ENCODE results near the gene ITIH6.
"Not testable (repeated sequence)": the region's sequence is repeated elsewhere in the genome, so short reads cannot be mapped to it uniquely, and the experiment has no call there.

ITIH6 gene

DNA sequence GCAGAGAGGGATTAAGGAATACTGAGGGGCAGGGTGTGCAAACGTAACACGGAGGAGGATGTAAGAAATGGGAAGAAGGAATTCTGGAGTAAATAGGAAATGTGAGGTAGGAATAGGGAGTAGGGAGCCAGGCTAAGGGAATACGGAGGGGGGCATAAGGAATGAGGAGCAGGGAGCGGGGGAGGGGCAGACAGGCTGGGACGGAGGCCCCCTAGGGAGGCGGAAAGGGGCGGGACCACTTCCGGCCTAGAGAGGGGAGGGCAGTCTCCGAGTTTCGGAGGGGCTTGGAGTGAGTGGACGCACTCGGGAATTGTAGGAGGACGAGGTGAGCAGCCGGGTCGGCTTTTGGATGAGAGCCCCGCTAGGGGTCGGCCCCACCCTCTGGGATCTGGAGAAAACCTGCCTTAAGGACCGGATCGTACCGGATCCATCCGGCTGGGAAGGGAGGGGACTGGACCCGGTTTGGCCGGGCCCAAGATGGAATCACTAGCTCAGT is 10.1 kb upstream of the ITIH6 start:
- DNase-seq (ENCODE audit: low spot score) = no peak

DNA sequence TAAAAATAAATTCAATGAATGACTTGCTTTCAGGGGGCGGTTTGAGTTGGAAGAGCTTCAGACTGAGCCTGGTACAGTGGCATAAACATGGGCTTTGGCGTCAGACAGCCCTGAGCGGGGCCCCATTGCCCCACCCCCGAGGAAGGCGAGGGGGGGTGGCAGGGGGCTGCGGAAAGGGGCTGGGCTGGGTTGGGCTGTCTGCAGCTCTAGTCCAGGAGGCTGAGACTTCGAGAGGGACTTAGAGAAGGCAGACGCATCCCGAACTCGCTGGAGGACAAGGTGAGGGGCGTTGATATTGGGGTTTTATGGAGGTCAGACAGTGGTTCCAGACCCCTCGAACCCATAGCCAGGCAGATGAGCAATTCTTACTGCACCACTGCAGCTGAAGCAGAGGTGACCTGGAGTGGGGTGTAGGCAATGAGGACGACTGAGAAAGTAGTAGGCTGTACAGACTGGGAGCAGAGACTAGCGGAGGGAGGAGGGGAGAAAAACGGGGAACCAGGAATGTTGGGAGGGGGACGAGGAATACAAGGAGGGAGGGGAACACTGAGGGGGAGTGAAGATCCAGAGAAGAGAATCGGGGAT is 9.6 kb upstream of the ITIH6 start, which contains the start of gene MAGED2:
Gene MAGED2, plus strand, starts transcription at position 222 of the 585 bp plus-strand sequence. CDS start 1,587 bp downstream, outside the sequence.
- peak; percentile 12 for DNase-seq (ENCODE audit: low spot score)

DNA sequence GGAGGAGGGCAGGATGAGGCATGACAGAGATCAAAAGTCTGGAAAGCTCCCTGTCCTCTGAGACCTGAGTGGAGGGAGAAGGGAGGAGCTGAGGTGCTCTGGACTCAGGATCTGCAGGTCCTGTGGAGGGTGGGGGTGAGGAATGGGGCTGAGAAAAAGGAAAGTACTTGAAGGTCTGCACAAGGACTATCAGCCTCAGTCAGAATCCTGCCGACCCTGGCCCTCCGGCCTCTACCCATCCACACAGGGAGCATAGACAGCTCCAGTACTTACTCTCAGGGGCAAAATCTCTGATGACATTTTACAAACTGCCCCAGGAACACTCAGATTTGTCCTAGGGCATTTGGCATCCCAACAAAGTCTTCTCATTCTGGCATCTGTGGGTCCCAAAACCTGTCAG is 991 bp upstream of the ITIH6 start:
- DNase-seq (ENCODE audit: low spot score) = no peak

DNA sequence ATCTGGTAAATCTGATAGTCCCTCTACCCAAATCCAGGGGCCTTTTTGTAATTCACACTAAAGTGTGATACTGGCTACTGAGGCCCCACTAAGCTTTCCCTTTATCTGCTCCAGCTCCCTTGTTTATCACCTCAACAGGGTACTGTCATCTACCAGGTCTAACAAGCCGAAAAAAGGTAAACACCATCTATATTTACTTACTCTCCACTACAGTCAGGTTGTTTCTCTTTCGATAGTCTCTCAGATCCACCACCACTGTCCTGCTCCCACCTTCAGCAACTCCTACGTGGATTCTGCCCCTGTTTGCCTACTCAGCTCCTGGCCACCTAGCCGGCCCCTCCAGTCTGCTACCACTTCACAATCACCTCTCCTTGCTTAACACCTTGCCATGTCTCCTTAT is 3.3 kb downstream of the ITIH6 start:
- no peak for DNase-seq (ENCODE audit: low spot score)

DNA sequence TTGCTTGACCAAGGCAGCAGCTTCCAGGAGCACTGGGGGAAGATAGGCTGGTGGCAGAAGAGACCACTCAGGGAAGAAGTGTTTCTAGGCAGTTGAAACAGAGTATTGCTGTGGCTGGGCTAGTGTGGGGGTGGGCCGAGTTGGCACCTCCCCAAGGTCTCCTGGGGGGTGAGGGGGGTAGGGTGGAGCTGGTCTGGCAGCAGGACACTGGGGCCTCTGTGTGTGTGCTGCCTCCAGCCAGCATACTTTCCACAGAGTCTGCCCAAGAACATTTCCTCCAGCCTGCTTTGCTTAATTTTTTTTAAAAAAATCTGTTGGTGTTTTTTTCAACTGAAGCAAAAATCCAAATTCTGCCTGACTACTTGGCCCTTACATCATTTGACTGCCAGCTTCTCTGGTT is 4.0 kb downstream of the ITIH6 start:
- DNase-seq (ENCODE audit: low spot score) = no peak

DNA sequence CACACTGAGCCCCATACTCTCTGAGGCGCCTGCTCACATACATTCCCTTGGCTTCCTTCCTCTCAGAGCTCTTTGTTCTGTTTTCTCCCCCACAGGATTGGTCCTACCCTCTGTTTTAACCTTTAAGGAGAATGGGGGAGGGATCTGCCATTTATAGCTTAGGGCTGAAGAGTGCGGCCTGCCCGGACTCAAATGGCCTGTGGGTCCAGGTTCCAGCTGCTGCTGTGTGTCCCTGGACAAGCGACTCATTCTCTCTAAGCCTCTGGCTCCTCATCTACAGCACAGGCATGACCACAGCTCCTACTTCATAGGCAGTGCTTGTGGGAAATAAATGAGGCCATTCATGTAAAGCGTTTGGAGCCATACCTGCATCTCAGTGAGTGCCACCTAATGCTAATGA is 8.7 kb downstream of the ITIH6 start:
- not testable (repeated sequence) for DNase-seq (ENCODE audit: low spot score)

DNA sequence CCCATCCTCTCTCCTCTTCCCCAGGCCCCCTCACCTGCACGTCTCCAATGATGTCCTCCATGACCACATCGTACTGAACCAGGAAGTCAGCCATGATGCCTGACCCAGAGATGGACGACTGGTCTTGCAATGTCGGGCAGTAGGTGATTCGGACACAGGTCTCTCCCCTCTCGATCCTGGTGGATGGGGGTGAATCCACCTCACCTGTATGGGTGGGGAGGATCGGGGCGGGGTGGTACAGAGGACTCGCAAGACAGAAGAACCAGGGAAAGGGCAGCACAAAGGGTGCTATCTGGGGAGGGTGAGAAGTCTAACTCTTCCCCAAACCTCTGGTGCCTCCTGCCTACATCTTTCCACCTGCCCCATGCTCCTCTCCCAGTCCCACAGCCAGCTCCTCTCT is 9.6 kb downstream of the ITIH6 start:
- no peak for DNase-seq (ENCODE audit: low spot score)

DNA sequence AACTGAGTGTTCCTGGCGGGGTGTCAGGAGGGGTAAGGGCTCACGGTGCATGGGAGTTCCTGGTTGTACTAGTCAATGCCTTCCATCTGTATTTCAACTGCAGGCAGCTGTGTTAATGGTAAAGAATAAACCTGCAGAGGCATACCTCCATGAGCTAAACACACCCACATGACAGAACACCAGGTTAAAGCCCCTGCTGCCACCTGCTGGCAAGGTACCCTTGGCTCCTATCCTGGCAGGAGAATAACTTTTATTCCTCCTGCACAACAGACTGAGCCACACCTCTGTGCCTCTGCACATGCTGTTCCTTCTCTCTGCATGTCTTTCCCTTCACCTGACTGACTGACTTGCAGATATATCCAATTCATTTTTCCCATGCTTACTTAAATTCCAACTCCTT is 11.1 kb downstream of the ITIH6 start:
- peak; percentile 2 for DNase-seq (ENCODE audit: low spot score)

DNA sequence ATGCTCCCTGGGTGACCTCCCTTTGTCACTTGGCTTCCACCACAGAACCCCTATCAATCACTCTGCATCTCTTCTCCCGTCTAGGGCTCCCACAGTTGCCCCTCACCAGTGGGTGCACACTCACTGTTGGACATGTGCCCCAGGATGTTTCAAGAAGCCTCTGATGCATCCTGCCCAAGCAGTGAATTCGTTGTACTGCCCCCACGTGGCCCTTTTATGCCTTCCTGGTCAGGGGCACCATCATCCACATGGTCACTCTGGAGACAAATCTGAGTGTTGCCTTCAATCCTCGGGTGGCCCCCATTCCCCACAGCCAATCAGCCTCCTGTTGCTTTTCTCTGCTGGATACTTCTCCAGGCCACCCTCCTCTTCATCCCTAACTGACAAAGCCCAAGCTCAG is 12.2 kb downstream of the ITIH6 start:
- no peak for DNase-seq (ENCODE audit: low spot score)

DNA sequence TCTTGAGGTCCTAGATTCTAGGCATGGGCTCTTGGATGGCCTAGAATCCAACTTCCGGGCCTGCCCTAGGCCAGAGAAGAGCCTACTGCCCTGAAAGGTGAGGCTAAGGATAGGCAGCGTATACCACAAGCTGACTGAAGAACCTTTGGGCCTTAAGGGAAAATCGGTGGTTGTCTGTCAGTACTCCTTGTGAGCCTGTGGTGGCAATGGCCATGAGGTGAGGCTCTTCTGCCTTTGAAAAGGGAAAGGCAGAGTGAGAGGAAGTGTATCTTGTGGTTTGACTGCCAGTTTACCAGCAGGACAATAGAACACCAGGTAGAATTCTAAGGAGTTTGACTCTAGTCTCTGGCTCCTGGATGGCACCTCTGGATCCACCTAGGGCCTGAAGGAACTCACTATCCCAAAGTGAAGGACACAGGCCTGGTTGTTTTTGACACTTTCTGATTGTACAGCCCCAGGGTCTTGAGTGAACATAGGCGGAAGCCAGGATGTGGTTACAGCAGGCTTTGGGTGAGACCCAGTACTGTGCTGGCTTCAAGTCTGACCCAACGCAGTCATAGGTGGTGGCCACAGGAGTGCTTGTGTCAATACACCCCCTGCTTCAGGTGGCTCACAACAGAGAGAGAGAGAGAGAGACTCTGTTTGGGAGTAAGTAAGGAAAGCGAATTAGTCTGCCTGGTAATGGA is 20.9 kb downstream of the ITIH6 start:
- no peak for DNase-seq (ENCODE audit: low spot score)

DNA sequence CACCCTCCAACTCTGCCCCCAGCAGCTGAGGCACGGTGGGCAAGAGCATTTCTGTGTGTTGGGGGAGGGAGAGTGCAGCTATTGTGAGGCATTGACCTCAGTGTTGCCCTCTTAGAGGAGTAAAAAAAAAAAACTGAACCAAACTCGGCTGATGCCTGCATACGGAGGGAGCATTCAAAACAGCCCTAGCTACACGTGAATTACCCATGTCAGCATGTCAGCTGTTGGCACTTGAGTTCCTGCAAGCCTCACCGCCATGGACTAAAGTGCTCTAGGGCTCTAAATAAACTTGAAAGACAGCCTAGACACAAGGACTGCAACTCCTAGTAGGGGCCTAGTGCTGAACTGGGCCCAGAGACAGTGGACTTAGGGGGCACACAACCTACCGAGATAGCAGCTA is 22.0 kb downstream of the ITIH6 start:
- DNase-seq (ENCODE audit: low spot score) = no peak

DNA sequence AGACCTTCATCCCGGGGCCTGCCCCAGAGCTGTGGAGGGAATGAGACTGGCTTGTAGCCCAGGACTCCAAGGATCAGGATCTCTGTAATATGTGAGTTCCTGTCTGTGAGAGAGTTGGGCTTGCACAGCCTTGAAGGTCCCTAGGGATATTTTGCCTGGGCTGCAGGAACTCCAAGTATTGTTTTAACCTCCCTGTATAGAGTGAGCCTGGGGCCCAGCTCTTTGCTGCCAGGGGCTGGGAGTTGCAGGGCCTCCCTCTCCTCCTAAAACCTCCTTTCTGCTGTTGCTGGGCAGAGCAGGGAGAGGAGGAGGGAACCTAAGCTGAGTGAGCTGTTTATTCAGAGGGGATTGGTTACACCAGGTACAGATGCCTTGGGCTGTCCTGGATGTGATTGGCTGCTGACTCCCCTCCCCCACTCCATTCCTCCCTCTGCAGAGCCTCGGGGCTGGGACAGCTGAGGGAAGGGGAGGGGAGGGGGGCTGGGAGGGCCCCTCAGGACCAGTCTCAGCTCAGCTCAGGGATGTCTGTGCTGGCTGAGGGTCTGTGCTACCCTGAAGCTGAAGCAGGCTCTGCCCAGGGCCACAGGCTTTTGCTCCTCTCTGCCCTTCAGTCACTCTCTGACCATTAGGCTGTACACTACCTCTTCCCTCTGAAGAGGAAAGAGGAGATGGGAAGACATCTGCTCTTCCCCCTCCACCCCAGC is 23.5 kb downstream of the ITIH6 start:
- not testable (repeated sequence) for DNase-seq (ENCODE audit: low spot score)

DNA sequence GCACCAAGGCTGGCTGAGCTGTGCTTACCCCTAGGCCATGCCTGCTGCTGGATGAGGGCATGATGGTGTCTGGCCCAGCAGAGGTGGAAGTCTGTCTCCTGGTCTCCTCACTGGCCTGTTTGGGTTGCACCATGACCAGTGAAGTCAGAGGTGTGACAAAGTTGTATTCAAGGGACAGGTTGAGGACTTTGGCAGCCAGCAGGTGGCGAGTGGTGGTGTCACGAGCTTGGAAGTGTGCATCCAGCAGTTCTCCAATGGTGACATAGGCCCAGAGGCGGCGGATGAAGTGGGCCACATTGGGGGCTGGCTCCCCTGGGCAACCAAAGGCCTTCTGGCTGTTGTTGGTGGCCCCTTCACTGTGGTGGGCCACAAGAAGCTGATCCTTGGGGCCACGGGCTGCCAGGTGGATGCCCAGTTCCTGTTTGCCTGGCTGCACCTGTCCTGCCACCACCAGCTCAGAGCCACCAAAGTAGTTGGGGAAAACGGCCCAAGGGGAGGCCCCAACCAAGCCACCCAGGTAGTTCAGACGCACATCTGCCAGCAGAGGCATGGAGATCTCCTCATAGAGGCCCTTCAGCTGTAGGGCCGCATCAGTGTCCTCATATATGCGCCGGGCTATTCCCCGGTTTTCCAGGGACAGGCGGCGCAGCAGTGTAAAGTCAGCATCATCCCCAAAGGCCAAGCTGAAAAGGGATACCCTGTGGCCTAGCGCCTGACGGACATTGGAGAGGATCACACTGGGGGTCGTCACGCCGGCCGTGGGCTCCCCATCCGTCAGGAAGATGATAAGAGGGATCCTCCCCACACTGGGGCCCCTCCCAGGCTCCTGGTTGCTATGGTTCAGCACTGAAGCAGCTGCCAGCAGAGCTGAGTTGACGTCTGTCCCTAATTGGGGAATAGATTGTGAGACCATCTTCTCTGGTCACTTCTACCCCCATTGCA is 39.7 kb downstream of the ITIH6 start:
- no peak for DNase-seq (ENCODE audit: low spot score)

DNA sequence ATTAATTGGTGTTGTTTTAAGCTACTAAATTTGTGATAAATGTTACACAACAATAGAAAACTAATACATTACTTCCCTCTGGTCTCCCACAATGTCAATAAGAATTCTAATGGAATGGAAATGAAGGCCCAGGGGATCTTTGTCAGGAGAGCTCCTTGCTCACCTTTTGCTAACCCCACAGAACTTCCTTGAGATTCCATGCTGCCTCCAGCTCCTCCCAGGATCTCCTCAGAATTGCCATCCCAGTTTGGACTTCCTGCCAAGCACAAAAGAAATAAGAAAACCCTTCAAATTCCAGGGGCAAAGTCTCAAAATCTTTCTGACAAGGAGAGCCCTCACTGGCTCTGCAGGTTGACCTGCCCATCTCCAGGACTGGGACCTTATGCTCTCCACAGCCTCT is 43.2 kb downstream of the ITIH6 start:
- no peak for DNase-seq (ENCODE audit: low spot score)

DNA sequence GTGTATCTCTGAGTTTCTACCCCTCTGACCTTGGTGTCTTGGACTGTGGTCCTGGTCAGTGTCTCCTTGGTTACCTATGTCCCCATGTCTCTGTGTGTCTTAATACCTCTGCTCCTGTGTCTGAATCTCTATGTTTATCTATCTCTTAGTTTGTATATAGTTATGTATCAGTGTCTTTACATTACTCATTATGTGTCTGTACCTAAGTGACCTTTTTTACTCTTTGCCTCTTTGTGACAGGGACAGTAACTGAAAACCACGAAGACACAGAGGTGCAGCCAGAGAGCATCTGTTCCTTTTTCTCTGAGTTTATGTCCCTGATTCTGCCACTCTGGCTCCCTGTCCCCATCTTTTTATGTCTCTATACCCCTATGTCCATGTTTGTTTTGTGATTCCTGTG is 49.4 kb downstream of the ITIH6 start:
- DNase-seq (ENCODE audit: low spot score) = no peak

DNA sequence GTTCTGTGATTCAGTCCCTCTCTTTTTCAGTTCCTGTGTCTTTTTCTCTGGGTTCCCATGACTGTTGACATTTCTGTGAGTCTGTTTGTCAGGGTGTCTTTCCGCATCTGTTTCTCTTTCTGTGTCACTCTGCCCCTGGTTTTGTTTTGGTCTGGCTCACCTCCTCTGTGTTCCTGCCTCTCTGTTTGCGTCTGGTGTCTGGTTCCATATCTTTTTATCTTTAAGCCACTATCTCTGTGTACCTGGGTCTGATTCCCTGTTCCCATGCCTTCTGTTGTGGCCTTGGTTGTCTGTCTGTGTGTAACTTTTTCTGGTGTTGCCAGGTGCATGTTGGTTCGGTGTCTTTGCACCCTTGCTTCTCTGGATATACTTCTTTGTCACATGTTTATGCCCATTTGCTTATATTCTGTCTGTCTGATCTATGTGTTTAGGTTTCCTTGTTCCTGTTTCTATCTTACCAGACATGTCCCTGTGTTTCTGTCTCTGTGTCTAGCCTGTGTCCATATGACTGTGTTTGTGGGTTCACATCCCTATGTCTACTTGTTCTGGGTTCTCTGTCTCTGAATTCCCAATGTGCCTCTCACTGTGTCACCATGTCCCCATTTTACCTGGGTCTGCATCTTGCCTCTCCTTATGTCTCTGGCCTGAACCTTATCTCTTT is 50.2 kb downstream of the ITIH6 start:
- no peak for DNase-seq (ENCODE audit: low spot score)

DNA sequence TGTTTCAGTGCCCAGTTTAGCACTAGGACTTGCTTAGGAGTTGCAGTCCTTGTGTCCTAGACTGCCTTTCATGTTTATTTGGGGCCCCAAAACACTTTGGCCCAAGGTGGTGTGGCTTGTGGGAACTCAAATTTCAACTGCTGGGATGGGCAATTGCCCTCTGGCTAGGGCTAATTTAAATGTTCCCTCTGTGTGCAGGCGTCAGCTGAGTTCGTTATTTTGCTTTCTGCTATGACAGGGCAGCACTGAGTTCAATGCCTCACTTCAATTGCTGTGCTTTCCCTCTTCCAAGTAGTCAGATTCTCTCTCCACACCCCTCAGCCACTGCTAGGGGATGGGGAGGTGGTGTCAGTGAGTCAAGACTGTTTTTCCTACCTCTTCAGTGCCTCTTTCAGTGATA is 51.1 kb downstream of the ITIH6 start:
- DNase-seq (ENCODE audit: low spot score) = no peak

DNA sequence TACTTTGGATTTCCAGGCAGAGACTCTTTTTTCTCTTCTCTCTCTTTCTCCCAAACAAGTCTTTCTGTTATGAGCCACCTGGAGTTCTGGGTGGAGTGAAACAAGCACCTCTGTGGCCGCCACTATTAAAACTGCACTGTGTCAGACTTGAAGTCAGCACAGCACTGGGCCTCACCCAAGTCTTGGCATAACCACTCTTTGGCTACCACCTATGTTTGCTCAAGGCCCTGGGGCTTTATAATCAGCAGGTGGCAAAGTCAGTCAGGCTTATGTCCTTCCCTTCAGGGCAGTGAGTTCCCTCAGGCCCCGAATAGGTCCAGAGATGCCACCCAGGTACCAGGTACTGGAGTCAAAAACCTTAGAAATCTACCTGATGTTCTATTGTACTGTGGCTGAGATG is 52.4 kb downstream of the ITIH6 start:
- no peak for DNase-seq (ENCODE audit: low spot score)

DNA sequence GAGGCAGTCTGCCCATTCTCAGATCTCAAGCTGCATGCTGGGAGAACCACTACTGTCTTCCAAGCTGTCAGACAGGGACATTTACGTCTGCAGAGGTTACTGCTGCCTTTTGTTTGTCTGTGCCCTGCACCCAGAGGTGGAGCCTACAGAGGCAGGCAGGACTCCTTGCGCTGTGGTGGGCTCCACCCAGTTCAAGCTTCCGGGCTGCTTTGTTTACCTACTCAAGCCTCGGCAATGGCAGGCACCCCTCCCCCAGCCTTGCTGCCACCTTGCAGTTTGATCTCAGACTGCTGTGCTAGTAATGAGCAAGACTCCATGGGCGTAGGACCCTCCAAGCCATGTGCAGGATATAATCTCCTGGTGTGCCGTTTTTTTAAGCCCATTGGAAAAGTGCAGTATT is 59.5 kb downstream of the ITIH6 start:
- not testable (repeated sequence) for DNase-seq (ENCODE audit: low spot score)

DNA sequence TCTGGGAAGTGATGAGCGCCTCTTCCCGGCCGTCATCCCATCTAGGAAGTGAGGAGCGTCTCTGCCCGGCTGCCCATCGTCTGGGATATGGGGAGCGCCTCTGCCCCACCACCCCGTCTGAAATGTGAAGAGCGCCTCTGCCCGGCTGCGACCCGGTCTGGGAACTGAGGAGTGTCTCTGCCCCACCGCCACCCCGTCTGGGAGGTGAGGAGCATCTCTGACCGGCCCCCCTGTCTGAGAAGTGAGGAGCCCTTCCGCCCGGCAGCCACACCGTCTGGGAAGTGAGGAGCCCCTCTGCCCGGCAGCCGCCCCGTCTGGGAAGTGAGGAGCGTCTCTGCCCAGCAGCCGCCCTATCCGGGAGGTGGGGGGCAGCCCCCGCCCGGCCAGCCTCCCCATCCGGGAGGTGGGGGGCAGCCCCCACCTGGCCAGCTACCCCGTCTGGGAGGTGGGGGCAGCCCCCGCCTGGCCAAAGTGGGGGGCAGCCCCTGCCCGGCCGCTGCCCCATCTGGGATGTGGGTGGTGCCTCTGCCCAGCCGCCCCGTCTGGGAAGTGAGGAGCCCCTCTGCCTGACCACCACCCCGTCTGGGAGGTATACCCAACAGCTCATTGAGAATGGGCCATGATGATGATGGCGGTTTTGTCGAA is 61.6 kb downstream of the ITIH6 start:
- DNase-seq (ENCODE audit: low spot score) = not testable (repeated sequence)

DNA sequence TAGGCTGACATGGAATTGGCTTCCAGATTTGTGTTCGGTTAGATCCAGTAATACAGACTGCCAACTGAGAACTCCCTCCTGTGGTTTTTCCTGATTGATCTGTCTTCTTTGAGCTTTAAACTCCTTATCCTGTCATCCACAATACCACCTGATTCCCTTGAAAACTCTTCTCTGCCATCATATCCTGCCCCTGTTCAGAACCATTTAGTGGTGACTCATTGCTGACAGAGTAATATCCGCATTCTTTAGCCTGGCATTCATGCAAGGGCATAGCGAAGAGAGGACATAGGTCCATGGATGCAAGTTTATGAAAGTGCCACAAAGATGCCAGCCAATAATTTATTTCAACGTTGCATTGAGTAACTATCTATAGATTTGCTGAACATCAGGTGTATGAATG is 76.6 kb downstream of the ITIH6 start:
- DNase-seq (ENCODE audit: low spot score) = no peak

Data from germinal center (tissue), 1 donor.